Stimulated activated CD4-positive, alpha-beta T cell treated with anti-CD3 and anti-CD28 coated beads, Interleukin-1b, Interleukin-23, amount 100 ng/mL, for 24 hours (primary cell): ENCODE results near the gene PYGL.
"Not testable (repeated sequence)": the region's sequence is repeated elsewhere in the genome, so short reads cannot be mapped to it uniquely, and the experiment has no call there.

Experiments
- DNase-seq, 4 experiments: peaks; one replicate each; pipeline ENCODE4 v3.0.0-alpha.2; 2020; ENCODE audit warnings: low read depth in 4 of 4, low spot score in 1 of 4

PYGL gene

GRCh38 chr14:50928002-50928635 lies 16.2 kb downstream of the PYGL start:
- no peak for DNase-seq

- no peak for DNase-seq
Measured at GRCh38 chr14:50926851-50927386, 17.4 kb downstream of the PYGL start.

GRCh38 chr14:50924843-50925242 lies 19.4 kb downstream of the PYGL start:
- DNase-seq: no peak

GRCh38 chr14:50924236-50924635 lies 20.0 kb downstream of the PYGL start:
- DNase-seq: no peak

GRCh38 chr14:50922803-50923202 lies 21.5 kb downstream of the PYGL start:
- DNase-seq: no peak

GRCh38 chr14:50920482-50921230 lies 23.6 kb downstream of the PYGL start:
- DNase-seq: no peak

GRCh38 chr14:50919524-50919923 lies 24.8 kb downstream of the PYGL start:
- not testable (repeated sequence) for DNase-seq

GRCh38 chr14:50917449-50917848 lies 26.8 kb downstream of the PYGL start:
- DNase-seq: no peak

- DNase-seq: no peak
Measured at GRCh38 chr14:50910495-50911420, 33.5 kb downstream of the PYGL start.

- no peak for DNase-seq
Measured at GRCh38 chr14:50906326-50907065, 37.8 kb downstream of the PYGL start.

GRCh38 chr14:50904719-50905118 lies 39.6 kb downstream of the PYGL start:
- no peak for DNase-seq

- no peak for DNase-seq
Measured at GRCh38 chr14:50901361-50901760, 42.9 kb downstream of the PYGL start.

GRCh38 chr14:50897658-50898175 lies 46.6 kb downstream of the PYGL start:
- no peak for DNase-seq

- DNase-seq: not testable (repeated sequence)
Measured at GRCh38 chr14:50897005-50897404, 47.3 kb downstream of the PYGL start.

GRCh38 chr14:50896421-50896820 lies 47.9 kb downstream of the PYGL start:
- not testable (repeated sequence) for DNase-seq

GRCh38 chr14:50892255-50892654 lies 52.0 kb downstream of the PYGL start:
- DNase-seq: no peak

- DNase-seq: no peak
Measured at GRCh38 chr14:50887476-50887875, 56.8 kb downstream of the PYGL start.

GRCh38 chr14:50883827-50884197 lies 60.5 kb downstream of the PYGL start:
- no peak for DNase-seq

GRCh38 chr14:50882932-50883826 lies 61.1 kb downstream of the PYGL start:
- DNase-seq: no peak
